KMS-11 (cell line): Measurements from ENCODE around the gene RMC1.

Source experiments
- H2AFZ ChIP-seq: fragments of 200-600 bp; sonication (generic); 2 replicates; pipeline ENCODE4 v1.6.1; 2016; ENCODE audit warnings: antibody characterized with exemption, mixed run types, low read depth
- H3K27ac ChIP-seq: fragments of 200-600 bp; sonication (generic); 2 replicates; pipeline ENCODE4 v1.6.1; 2016; ENCODE audit warnings: mild to moderate bottlenecking, mixed run types
- H3K27me3 ChIP-seq: fragments of 200-600 bp; sonication (generic); 2 replicates; pipeline ENCODE4 v1.6.1; 2017; ENCODE audit warnings: mild to moderate bottlenecking, low read depth, mixed run types, moderate library complexity; ENCODE audit not compliant: insufficient read depth
- H3K36me3 ChIP-seq: fragments of 200-600 bp; sonication (generic); 2 replicates; pipeline ENCODE4 v1.6.1; 2017; ENCODE audit warnings: mild to moderate bottlenecking, mixed run types; ENCODE audit not compliant: insufficient read depth
- H3K4me1 ChIP-seq: fragments of 200-600 bp; sonication (generic); 2 replicates; pipeline ENCODE4 v1.6.1; 2016; ENCODE audit warnings: mild to moderate bottlenecking, low read depth, mixed run types; ENCODE audit not compliant: poor library complexity, severe bottlenecking
- H3K4me2 ChIP-seq: fragments of 200-600 bp; sonication (generic); 2 replicates; pipeline ENCODE4 v1.7.0; 2016; ENCODE audit warnings: mild to moderate bottlenecking, mixed run types
- H3K4me3 ChIP-seq: fragments of 200-600 bp; sonication (generic); IDR thresholded peaks from 2 replicates; pipeline ENCODE4 v1.6.1; 2017; ENCODE audit warnings: low read depth, low read length, mixed read lengths; ENCODE audit not compliant: insufficient read depth
- H3K79me2 ChIP-seq: fragments of 200-600 bp; sonication (generic); 2 replicates; pipeline ENCODE4 v1.6.1; 2016; ENCODE audit warnings: low read depth, mixed run types; ENCODE audit not compliant: insufficient read depth
- H3K9ac ChIP-seq: fragments of 200-600 bp; sonication (generic); 2 replicates; pipeline ENCODE4 v1.6.1; 2016; ENCODE audit warnings: mild to moderate bottlenecking, mixed run types
- H4K20me1 ChIP-seq: fragments of 200-600 bp; sonication (generic); 2 replicates; pipeline ENCODE4 v1.6.1; 2016; ENCODE audit warnings: mild to moderate bottlenecking, mixed run types; ENCODE audit not compliant: insufficient read depth
- TF ChIP-seq, protein P1 (sequence below): fragments of 200-600 bp; sonication (generic); conservative IDR thresholded peaks from 2 replicates; pipeline ENCODE4 v1.6.1; 2017; ENCODE audit warnings: low read depth, mild to moderate bottlenecking, antibody characterized with exemption, low read length, moderate library complexity, mixed read lengths

The RMC1 gene

DNA sequence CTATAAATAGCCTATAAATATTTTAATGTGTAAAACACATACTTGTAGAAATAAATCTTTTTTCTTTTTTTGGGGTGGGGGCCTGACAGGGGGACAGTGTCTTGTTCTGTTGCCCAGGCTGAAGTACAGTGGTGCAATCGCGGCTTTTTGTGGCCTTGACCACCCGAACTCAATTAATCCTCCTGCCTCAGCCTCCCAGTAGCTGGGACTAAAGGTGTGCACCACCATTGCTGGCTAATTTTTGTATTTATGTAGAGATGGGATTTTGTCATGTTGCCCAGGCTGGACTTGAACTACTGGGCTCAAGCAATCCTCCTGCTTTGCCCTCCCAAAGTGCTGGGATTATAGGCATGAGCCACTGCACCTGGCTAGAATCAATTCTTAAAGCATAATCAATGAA, 45.4 kb downstream of the RMC1 start:
- H2AFZ ChIP-seq: no peak overlapping the region
- no peak overlapping the region for H3K9ac ChIP-seq
- H3K36me3 ChIP-seq: 0 out of 2 replicates have a peak, but pooled peaks cover 5% of the 10 kb centered on the region
- no peaks in the 10 kb centered on the region for H3K27me3 ChIP-seq
- H4K20me1 ChIP-seq: no peaks in the 10 kb centered on the region
- H3K4me2 ChIP-seq: no peak overlapping the region
- peaks cover 12% of the 10 kb centered on the region for H3K4me1 ChIP-seq
- no peak overlapping the region for H3K4me3 ChIP-seq
- H3K79me2 ChIP-seq: no peaks in the 10 kb centered on the region
- TF ChIP-seq, protein P1, sequence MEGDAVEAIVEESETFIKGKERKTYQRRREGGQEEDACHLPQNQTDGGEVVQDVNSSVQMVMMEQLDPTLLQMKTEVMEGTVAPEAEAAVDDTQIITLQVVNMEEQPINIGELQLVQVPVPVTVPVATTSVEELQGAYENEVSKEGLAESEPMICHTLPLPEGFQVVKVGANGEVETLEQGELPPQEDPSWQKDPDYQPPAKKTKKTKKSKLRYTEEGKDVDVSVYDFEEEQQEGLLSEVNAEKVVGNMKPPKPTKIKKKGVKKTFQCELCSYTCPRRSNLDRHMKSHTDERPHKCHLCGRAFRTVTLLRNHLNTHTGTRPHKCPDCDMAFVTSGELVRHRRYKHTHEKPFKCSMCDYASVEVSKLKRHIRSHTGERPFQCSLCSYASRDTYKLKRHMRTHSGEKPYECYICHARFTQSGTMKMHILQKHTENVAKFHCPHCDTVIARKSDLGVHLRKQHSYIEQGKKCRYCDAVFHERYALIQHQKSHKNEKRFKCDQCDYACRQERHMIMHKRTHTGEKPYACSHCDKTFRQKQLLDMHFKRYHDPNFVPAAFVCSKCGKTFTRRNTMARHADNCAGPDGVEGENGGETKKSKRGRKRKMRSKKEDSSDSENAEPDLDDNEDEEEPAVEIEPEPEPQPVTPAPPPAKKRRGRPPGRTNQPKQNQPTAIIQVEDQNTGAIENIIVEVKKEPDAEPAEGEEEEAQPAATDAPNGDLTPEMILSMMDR: no peak
- no peak overlapping the region for H3K27ac ChIP-seq

DNA sequence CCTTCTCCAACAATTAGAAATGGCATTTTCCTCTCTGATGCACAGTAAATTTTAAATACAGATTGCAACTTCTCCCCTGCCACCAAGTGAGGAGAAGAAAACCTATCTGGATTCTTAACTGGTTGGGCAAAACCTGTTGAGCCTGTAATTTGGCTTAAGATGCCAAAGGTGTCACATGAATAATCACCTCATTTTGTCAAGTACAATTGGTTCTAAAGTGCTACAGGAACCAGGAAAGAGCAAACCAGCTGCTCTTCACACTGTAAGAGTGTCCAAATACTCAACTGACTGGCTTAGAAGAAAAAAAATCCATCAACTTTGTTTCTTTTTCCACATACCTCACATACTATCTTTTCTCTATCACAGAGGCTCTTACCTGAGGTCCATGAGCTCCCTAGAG, 47.6 kb downstream of the RMC1 start:
- Histone ChIP-seq H3K4me1 (peaks cover 12% of the 10 kb centered on the region), H4K20me1 (no peaks in the 10 kb centered on the region), H3K9ac (no peak overlapping the region), H2AFZ (no peak overlapping the region), H3K27me3 (no peaks in the 10 kb centered on the region), H3K27ac (no peak overlapping the region), H3K4me3 (no peak overlapping the region), H3K36me3 (peaks cover 7% of the 10 kb centered on the region; the same call in 1 of the 2 replicates), H3K79me2 (no peaks in the 10 kb centered on the region), H3K4me2 (no peak overlapping the region)
- TF ChIP-seq, protein P1: no peak

DNA sequence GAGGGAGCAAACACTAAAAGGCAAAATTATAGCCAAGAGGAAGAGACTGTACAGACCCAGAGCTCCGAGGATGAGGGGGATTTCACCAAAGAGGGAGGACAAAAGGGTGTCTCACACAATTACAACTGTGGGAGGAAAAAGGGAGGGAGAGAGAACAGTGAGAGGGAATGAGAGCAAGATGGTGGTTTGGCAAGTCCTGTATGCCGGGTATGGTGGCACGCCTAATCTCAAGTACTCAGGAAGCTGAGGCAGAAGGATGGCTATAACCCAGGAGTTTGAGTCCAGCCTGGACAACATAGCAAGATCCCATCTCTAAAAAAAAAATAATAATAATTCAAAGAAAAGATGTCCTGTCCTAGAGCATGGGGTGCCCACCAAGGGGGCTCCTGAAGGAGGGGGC, 48.7 kb downstream of the RMC1 start:
- Histone ChIP-seq H4K20me1 (no peaks in the 10 kb centered on the region), H3K79me2 (no peaks in the 10 kb centered on the region), H3K27ac (no peak overlapping the region), H3K4me2 (no peak overlapping the region), H3K4me1 (peaks cover 3% of the 10 kb centered on the region), H3K4me3 (no peak overlapping the region), H2AFZ (no peak overlapping the region), H3K27me3 (no peaks in the 10 kb centered on the region), H3K36me3 (peaks cover 7% of the 10 kb centered on the region; the same call in 1 of the 2 replicates), H3K9ac (no peak overlapping the region)
- TF ChIP-seq, protein P1: no peak

DNA sequence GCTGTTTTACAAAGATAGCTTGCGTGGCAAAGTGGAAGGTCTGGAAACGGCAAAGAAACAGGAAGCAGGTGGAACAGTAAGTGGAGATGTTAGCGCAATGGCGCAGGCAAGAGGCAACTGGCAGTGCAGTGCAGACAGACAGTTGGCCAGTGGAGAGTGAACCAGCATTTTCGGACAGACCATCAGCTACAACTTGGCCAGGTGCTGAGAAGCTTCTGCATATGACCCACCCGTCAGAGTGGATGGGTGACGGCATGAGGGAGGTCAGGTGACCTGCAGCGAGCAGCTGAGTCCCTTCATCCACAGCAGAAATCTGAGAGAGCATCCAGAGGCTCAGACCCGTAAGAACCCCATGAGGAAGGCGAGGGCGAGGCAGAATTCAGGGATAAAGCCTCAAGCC, 49.2 kb downstream of the RMC1 start:
- Histone ChIP-seq H3K4me1 (no peaks in the 10 kb centered on the region), H4K20me1 (no peaks in the 10 kb centered on the region), H3K36me3 (peaks cover 7% of the 10 kb centered on the region; the same call in 1 of the 2 replicates), H3K4me2 (no peak overlapping the region), H3K4me3 (no peak overlapping the region), H3K27me3 (no peaks in the 10 kb centered on the region), H3K9ac (no peak overlapping the region), H3K79me2 (no peaks in the 10 kb centered on the region), H2AFZ (no peak overlapping the region), H3K27ac (no peak overlapping the region)
- TF ChIP-seq, protein P1: no peak
